Activated T-helper 1 cell treated with Interleukin-2 at 50 U/mL for 16 hours (primary cell): ENCODE results near the gene OSTM1.

ENCODE experiments used
- DNase-seq: peaks from one replicate; pipeline ENCODE4 v3.0.0-alpha.2; 2020; ENCODE audit warnings: low read depth

OSTM1 gene

GRCh38 chr6:108102965-108103364, 28.4 kb upstream of the OSTM1 start:
- no peak for DNase-seq

- no peak for DNase-seq
Measured at GRCh38 chr6:108100003-108100402, 25.5 kb upstream of the OSTM1 start.

- no peak for DNase-seq
Measured at GRCh38 chr6:108097882-108098281, 23.3 kb upstream of the OSTM1 start.

- DNase-seq = no peak
Measured at GRCh38 chr6:108093781-108094300, 19.3 kb upstream of the OSTM1 start.

GRCh38 chr6:108091288-108091687, 16.7 kb upstream of the OSTM1 start:
- DNase-seq = no peak

GRCh38 chr6:108083349-108083748, 8.8 kb upstream of the OSTM1 start:
- no peak for DNase-seq

GRCh38 chr6:108082539-108082938, 8.0 kb upstream of the OSTM1 start:
- DNase-seq = no peak

GRCh38 chr6:108080010-108080780, 5.7 kb upstream of the OSTM1 start:
- DNase-seq = no peak

GRCh38 chr6:108078191-108078590, 3.6 kb upstream of the OSTM1 start:
- no peak for DNase-seq

GRCh38 chr6:108074057-108074358, 533 bp downstream of the OSTM1 start:
- no peak for DNase-seq

GRCh38 chr6:108071736-108072276, 2.7 kb downstream of the OSTM1 start:
- no peak for DNase-seq

- no peak for DNase-seq
Measured at GRCh38 chr6:108068618-108069017, 5.9 kb downstream of the OSTM1 start.

- no peak for DNase-seq
Measured at GRCh38 chr6:108068182-108068581, 6.4 kb downstream of the OSTM1 start.

GRCh38 chr6:108052706-108053105, 21.8 kb downstream of the OSTM1 start:
- DNase-seq = no peak

- DNase-seq = no peak
Measured at GRCh38 chr6:108051481-108051880, 23.1 kb downstream of the OSTM1 start.

- no peak for DNase-seq
Measured at GRCh38 chr6:108039681-108040080, 34.9 kb downstream of the OSTM1 start.

GRCh38 chr6:108036884-108037283, 37.7 kb downstream of the OSTM1 start:
- no peak for DNase-seq

- no peak for DNase-seq
Measured at GRCh38 chr6:108031968-108032367, 42.6 kb downstream of the OSTM1 start.

GRCh38 chr6:108030211-108030610, 44.3 kb downstream of the OSTM1 start:
- no peak for DNase-seq

GRCh38 chr6:108029226-108029921, 45.2 kb downstream of the OSTM1 start:
- no peak for DNase-seq

GRCh38 chr6:108027594-108027993, 46.9 kb downstream of the OSTM1 start:
- no peak for DNase-seq

GRCh38 chr6:108027056-108027455, 47.5 kb downstream of the OSTM1 start:
- DNase-seq = no peak

- DNase-seq = no peak
Measured at GRCh38 chr6:108024427-108025073, 50.0 kb downstream of the OSTM1 start.
